PC-9 (cell line): ENCODE data around the gene DBF4B. TPM values are rescaled to one million over a fixed set of nuclear protein-coding genes. Genes with fewer than 3 reads are reported as not detected.

Experiments used
- BruUV-seq: library from RNA; stranded (reverse); fragments of 400-500 nt; replicated peaks from 2 replicates; lab custom pipeline; 2021; lab: Mats Ljungman, UMichigan
- CTCF ChIA-PET: fragments of 300-600 bp; sonication (Branson Sonifier 250); formaldehyde crosslinking; loops from one replicate; lab custom pipeline; 2022; ENCODE audit warnings: antibody characterized with exemption; lab: Charles Lee
- POLR2A ChIA-PET: fragments of 300-600 bp; sonication (Branson Sonifier 250); formaldehyde crosslinking; loops from one replicate; lab custom pipeline; 2022; ENCODE audit warnings: antibody characterized with exemption; ENCODE audit not compliant: unreplicated experiment; lab: Charles Lee
- DNase-seq, 2 experiments: peaks; one replicate each; pipeline versions ENCODE4 v3.0.0 to v3.0.0-alpha.2; 2015 to 2022; ENCODE audit warnings: mixed read lengths in 1 of 2
- H2AFZ ChIP-seq: fragments of 200-600 bp; sonication (generic); 2 replicates; pipeline ENCODE4 v1.8.1; 2017; ENCODE audit warnings: antibody characterized with exemption
- H3F3A ChIP-seq: fragments of 200-600 bp; sonication (generic); 2 replicates; pipeline ENCODE4 v1.8.1; 2017; ENCODE audit warnings: antibody characterized with exemption, mild to moderate bottlenecking, low read depth; ENCODE audit not compliant: insufficient read depth
- H3K27ac ChIP-seq: fragments of 200-600 bp; sonication (generic); 2 replicates; pipeline ENCODE4 v1.6.1; 2016; ENCODE audit warnings: mixed run types
- H3K27me3 ChIP-seq: fragments of 200-600 bp; sonication (generic); 2 replicates; pipeline ENCODE4 v1.6.1; 2016; ENCODE audit warnings: low read depth, mixed run types; ENCODE audit not compliant: insufficient read depth
- H3K36me3 ChIP-seq: fragments of 200-600 bp; sonication (generic); 2 replicates; pipeline ENCODE4 v1.6.1; 2016; ENCODE audit warnings: low read depth, mixed run types
- H3K4me1 ChIP-seq: fragments of 200-600 bp; sonication (generic); replicated peaks from 2 replicates; pipeline ENCODE4 v1.6.1; 2016; ENCODE audit warnings: mixed run types; ENCODE audit not compliant: insufficient read depth
- H3K4me2 ChIP-seq: fragments of 200-600 bp; sonication (generic); 2 replicates; pipeline ENCODE4 v1.6.1; 2017; ENCODE audit warnings: mixed run types
- H3K4me3 ChIP-seq: fragments of 200-600 bp; sonication (generic); 2 replicates; pipeline ENCODE4 v1.6.1; 2016; ENCODE audit warnings: mixed run types
- H3K79me2 ChIP-seq: fragments of 200-600 bp; sonication (generic); 2 replicates; pipeline ENCODE4 v1.6.1; 2017; ENCODE audit warnings: low read depth, mixed run types
- H3K9me2 ChIP-seq: fragments of 200-600 bp; sonication (generic); 2 replicates; pipeline ENCODE4 v1.8.1; 2017; ENCODE audit warnings: mild to moderate bottlenecking; ENCODE audit not compliant: insufficient read depth
- H3K9me3 ChIP-seq: fragments of 200-600 bp; sonication (generic); 2 replicates; pipeline ENCODE4 v1.8.1; 2016; ENCODE audit warnings: low read depth; ENCODE audit not compliant: insufficient read depth
- H4K20me1 ChIP-seq: fragments of 200-600 bp; sonication (generic); 2 replicates; pipeline ENCODE4 v1.8.1; 2017; ENCODE audit not compliant: insufficient read depth
- EZH2 ChIP-seq: fragments of 200-600 bp; sonication (generic); IDR thresholded peaks from 2 replicates; pipeline ENCODE4 v1.8.0; 2017; ENCODE audit warnings: antibody characterized with exemption, low read depth
- intact Hi-C: fragments of 100-400 bp; cut with micrococcal nuclease; formaldehyde crosslinking; loops from one replicate; pipeline ENCODE4 v1.10.0; 2022; ENCODE audit not compliant: unreplicated experiment
- total RNA-seq: library from RNA; stranded (reverse); gene quantifications from 2 replicates; pipeline ENCODE4 v1.2.3, GENCODE V29; 2021
- TF ChIP-seq, protein P1 (sequence below): fragments of 200-600 bp; sonication (generic); conservative IDR thresholded peaks from 2 replicates; pipeline ENCODE4 v1.6.1; 2017; ENCODE audit warnings: mixed run types, antibody characterized with exemption, mild to moderate bottlenecking, moderate library complexity

The DBF4B gene
- total RNA-seq, 1 experiment from 2014 or later: 33.3 TPM

- H3K4me1 ChIP-seq: 0 out of 2 replicates have a peak, but pooled peaks cover 3% of the 10 kb centered on the region
- no peaks in the 10 kb centered on the region; the same call in 1 of the 2 replicates for H4K20me1 ChIP-seq
- no peak overlapping the region for H3K4me2 ChIP-seq
- H3K4me3 ChIP-seq: no peak overlapping the region
- H3K9me2 ChIP-seq: no peaks in the 10 kb centered on the region
- no peak overlapping the region for H2AFZ ChIP-seq
- H3F3A ChIP-seq: no peaks in the 10 kb centered on the region
- TF ChIP-seq EZH2: no peak
- TF ChIP-seq, protein P1, sequence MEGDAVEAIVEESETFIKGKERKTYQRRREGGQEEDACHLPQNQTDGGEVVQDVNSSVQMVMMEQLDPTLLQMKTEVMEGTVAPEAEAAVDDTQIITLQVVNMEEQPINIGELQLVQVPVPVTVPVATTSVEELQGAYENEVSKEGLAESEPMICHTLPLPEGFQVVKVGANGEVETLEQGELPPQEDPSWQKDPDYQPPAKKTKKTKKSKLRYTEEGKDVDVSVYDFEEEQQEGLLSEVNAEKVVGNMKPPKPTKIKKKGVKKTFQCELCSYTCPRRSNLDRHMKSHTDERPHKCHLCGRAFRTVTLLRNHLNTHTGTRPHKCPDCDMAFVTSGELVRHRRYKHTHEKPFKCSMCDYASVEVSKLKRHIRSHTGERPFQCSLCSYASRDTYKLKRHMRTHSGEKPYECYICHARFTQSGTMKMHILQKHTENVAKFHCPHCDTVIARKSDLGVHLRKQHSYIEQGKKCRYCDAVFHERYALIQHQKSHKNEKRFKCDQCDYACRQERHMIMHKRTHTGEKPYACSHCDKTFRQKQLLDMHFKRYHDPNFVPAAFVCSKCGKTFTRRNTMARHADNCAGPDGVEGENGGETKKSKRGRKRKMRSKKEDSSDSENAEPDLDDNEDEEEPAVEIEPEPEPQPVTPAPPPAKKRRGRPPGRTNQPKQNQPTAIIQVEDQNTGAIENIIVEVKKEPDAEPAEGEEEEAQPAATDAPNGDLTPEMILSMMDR: no peak
- no TSS peak for BruUV-seq
- no peak for DNase-seq
- H3K27ac ChIP-seq: no peak overlapping the region
- ChIA-PET CTCF (no interaction called here), POLR2A (interaction anchor here (0.6 kb wide), 1 partner anchor 156 kb away, joined by 7 read pairs; no protein-coding TSS in a partner anchor)
- no peaks in the 10 kb centered on the region for H3K36me3 ChIP-seq
- H3K79me2 ChIP-seq: no peaks in the 10 kb centered on the region
- no peaks in the 10 kb centered on the region for H3K9me3 ChIP-seq
- intact Hi-C loops: no loop called here
- H3K27me3 ChIP-seq: no peaks in the 10 kb centered on the region
Observed at GRCh38 chr17:44769647-44770084, 61.2 kb downstream of the DBF4B start.

DNA sequence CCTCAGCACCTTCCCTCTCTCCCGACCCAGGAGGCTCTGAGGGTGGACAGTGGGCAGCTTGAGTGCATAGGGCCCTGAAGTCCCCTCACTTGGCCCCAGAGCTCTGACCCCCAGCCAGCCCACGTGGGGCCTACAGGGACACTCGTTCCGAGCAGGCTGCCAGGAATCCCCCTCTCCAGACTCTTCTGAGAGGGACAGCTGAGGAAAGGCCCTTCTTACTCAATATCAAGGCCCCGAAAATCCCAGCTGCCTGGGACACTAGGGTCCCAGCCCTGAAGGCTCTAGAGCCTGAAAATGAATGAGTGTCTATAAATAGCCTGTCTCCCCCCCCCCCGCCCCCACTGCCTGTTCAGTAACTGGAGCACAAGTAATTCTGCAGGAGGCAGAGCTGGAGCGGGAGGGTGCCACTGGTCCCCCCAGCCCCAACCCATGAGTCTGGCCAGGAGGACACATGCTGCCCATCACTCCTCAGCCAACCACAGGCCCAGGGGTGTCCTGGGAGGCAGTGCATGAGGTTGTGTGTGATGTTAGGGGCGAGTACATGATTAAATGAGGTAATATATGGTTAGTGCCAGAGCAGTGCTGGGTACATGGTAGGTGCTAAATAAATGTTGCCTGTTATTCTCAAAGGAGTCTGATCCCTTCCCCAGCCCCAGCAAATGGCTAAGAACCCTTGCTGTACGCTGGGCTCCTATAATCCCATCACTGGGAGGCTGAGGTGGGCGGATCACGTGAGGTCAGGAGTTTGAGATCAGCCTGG is 61.9 kb downstream of the DBF4B start:
- DNase-seq: no peak
- no peaks in the 10 kb centered on the region for H3K79me2 ChIP-seq
- TF ChIP-seq EZH2: no peak
- TF ChIP-seq, protein P1: no peak
- H3K9me3 ChIP-seq: no peaks in the 10 kb centered on the region
- H2AFZ ChIP-seq: no peak overlapping the region
- no TSS peak for BruUV-seq
- H3K27ac ChIP-seq: no peak overlapping the region
- POLR2A ChIA-PET: interaction anchor here (0.6 kb wide), 1 partner anchor 157 kb away, joined by 7 read pairs; no protein-coding TSS in a partner anchor
- H3K9me2 ChIP-seq: no peaks in the 10 kb centered on the region
- H3K36me3 ChIP-seq: no peaks in the 10 kb centered on the region
- H3K4me1 ChIP-seq: 0 out of 2 replicates have a peak, but pooled peaks cover 3% of the 10 kb centered on the region
- no peaks in the 10 kb centered on the region; the same call in 1 of the 2 replicates for H4K20me1 ChIP-seq
- intact Hi-C loops: no loop called here
- no peak overlapping the region for H3K4me3 ChIP-seq
- no peaks in the 10 kb centered on the region for H3F3A ChIP-seq
- H3K4me2 ChIP-seq: no peak overlapping the region
- CTCF ChIA-PET: no interaction called here
- no peaks in the 10 kb centered on the region for H3K27me3 ChIP-seq

GRCh38 chr17:44772308-44773045 is 64.0 kb downstream of the DBF4B start:
- Histone ChIP-seq H3K4me1 (peaks cover 8% of the 10 kb centered on the region; the same call in 1 of the 2 replicates), H3K27me3 (no peaks in the 10 kb centered on the region), H3K36me3 (no peaks in the 10 kb centered on the region), H3F3A (no peaks in the 10 kb centered on the region), H3K4me2 (no peak overlapping the region), H2AFZ (no peak overlapping the region), H4K20me1 (no peaks in the 10 kb centered on the region; the same call in 1 of the 2 replicates), H3K27ac (no peak overlapping the region), H3K4me3 (no peak overlapping the region), H3K9me2 (no peaks in the 10 kb centered on the region), H3K79me2 (no peaks in the 10 kb centered on the region), H3K9me3 (no peaks in the 10 kb centered on the region)
- CTCF ChIA-PET: no interaction called here
- BruUV-seq: no TSS peak
- intact Hi-C loops: no loop called here
- POLR2A ChIA-PET: interaction anchor here (0.6 kb wide), 1 partner anchor 46 kb away, joined by 4 read pairs; no protein-coding TSS in a partner anchor
- no peak for DNase-seq
- TF ChIP-seq, protein P1: no peak
- no peak for TF ChIP-seq EZH2
